HG03571 (cell line): ENCODE measurements around the gene FOXF1.
A peak's percentile ranks its signal among the peaks of the same experiment; 100 is the strongest.

Source experiments
- ATAC-seq: cut with Tn5 transposase; IDR thresholded peaks from one replicate; pipeline ENCODE4 v1.9.1; 2021; ENCODE audit not compliant: unreplicated experiment

FOXF1 gene

GRCh38 chr16:86554917-86555703 is 44.8 kb downstream of the FOXF1 start, which contains the start of gene MTHFSD:
MTHFSD (minus strand) TSS chr16:86555235; CDS start chr16:86555184, 51 bp downstream.
- peak; percentile 89 for ATAC-seq

GRCh38 chr16:86555704-86556075 is 45.4 kb downstream of the FOXF1 start:
- no peak for ATAC-seq

- no peak for ATAC-seq
These were observed 46.2 kb downstream of the FOXF1 start for GRCh38 chr16:86556576-86556975.

- ATAC-seq = no peak
These were observed 47.3 kb downstream of the FOXF1 start for GRCh38 chr16:86557587-86557986.

GRCh38 chr16:86558355-86559193 is 48.2 kb downstream of the FOXF1 start:
- ATAC-seq = no peak

- ATAC-seq = no peak
These were observed 49.5 kb downstream of the FOXF1 start for GRCh38 chr16:86559802-86560305.

- ATAC-seq = no peak
These were observed 52.0 kb downstream of the FOXF1 start for GRCh38 chr16:86562356-86562755.

GRCh38 chr16:86563469-86564345 is 53.4 kb downstream of the FOXF1 start:
- ATAC-seq = no peak
